OCI-LY7 (cell line): ENCODE data around the gene RHOU. TPM values are rescaled to one million over a fixed set of nuclear protein-coding genes. Genes with fewer than 3 reads are reported as not detected.

Source experiments
- BruUV-seq: library from RNA; stranded (reverse); fragments of 400-500 nt; replicated peaks from 2 replicates; lab custom pipeline; 2021; lab: Mats Ljungman, UMichigan
- CTCF ChIA-PET: fragments of 300-600 bp; sonication (Branson Sonifier 250); formaldehyde crosslinking; loops from one replicate; lab custom pipeline; 2022; ENCODE audit warnings: antibody characterized with exemption; ENCODE audit not compliant: unreplicated experiment; lab: Charles Lee
- POLR2A ChIA-PET: fragments of 300-600 bp; sonication (Branson Sonifier 250); formaldehyde crosslinking; loops from one replicate; lab custom pipeline; 2022; ENCODE audit warnings: antibody characterized with exemption; lab: Charles Lee
- DNase-seq: peaks from one replicate; pipeline ENCODE4 v3.0.0-alpha.2; 2015; ENCODE audit warnings: low spot score
- H2AFZ ChIP-seq: fragments of 200-600 bp; sonication (generic), shearing (Covaris generic); 2 replicates; pipeline ENCODE4 v1.6.1; 2014; ENCODE audit warnings: mild to moderate bottlenecking, antibody characterized with exemption, low read length, moderate library complexity
- H3K27ac ChIP-seq: fragments of 200-600 bp; sonication (generic); 2 replicates; pipeline ENCODE4 v1.5.1; 2014; ENCODE audit warnings: mixed run types, low read depth, mild to moderate bottlenecking, moderate library complexity, low read length, inconsistent platforms; ENCODE audit not compliant: poor library complexity, severe bottlenecking
- H3K36me3 ChIP-seq: fragments of 200-600 bp; sonication (generic); 2 replicates; pipeline ENCODE4 v1.6.1; 2014; ENCODE audit warnings: mild to moderate bottlenecking, antibody characterized with exemption, low read length, moderate library complexity, mixed read lengths; ENCODE audit not compliant: insufficient read depth
- H3K4me1 ChIP-seq: fragments of 200-600 bp; sonication (generic); 2 replicates; pipeline ENCODE4 v1.5.1; 2014; ENCODE audit warnings: mild to moderate bottlenecking, low read length; ENCODE audit not compliant: insufficient read depth, poor library complexity, severe bottlenecking
- H3K4me2 ChIP-seq: fragments of 200-600 bp; sonication (generic); 2 replicates; pipeline ENCODE4 v1.6.1; 2014; ENCODE audit warnings: mild to moderate bottlenecking, low read length
- H3K4me3 ChIP-seq: fragments of 200-600 bp; sonication (generic); 2 replicates; pipeline ENCODE4 v1.5.1; 2014; ENCODE audit warnings: mild to moderate bottlenecking, low read depth, low read length; ENCODE audit not compliant: poor library complexity, severe bottlenecking
- H3K79me2 ChIP-seq: fragments of 200-600 bp; sonication (generic); 2 replicates; pipeline ENCODE4 v1.6.1; 2016; ENCODE audit warnings: low read depth, mild to moderate bottlenecking, low read length, moderate library complexity, mixed read lengths; ENCODE audit not compliant: insufficient read depth
- H3K9me2 ChIP-seq: fragments of 200-600 bp; sonication (generic); 2 replicates; pipeline ENCODE4 v1.6.1; 2016; ENCODE audit warnings: mild to moderate bottlenecking, low read length, mixed read lengths; ENCODE audit not compliant: insufficient read depth
- H3K9me3 ChIP-seq: fragments of 200-600 bp; sonication (generic); 2 replicates; pipeline ENCODE4 v1.6.1; 2014; ENCODE audit warnings: mild to moderate bottlenecking, mixed run types, low read length, mixed read lengths
- H4K20me1 ChIP-seq: fragments of 200-600 bp; sonication (generic); 2 replicates; pipeline ENCODE4 v1.6.1; 2014; ENCODE audit warnings: mild to moderate bottlenecking, antibody characterized with exemption, low read length, moderate library complexity, mixed read lengths; ENCODE audit not compliant: insufficient read depth
- CTCF ChIP-seq: fragments of 200-600 bp; sonication (generic); conservative IDR thresholded peaks from 2 replicates; pipeline ENCODE4 v1.5.1; 2014; ENCODE audit warnings: mild to moderate bottlenecking, antibody characterized with exemption, low read length, moderate library complexity, mixed read lengths
- EZH2phosphoT487 ChIP-seq: fragments of 200-600 bp; sonication (generic); IDR thresholded peaks from 2 replicates; pipeline ENCODE4 v1.6.1; 2018; ENCODE audit warnings: low read depth, borderline replicate concordance, mild to moderate bottlenecking, mixed run types, antibody characterized with exemption, low read length, moderate library complexity, mixed read lengths
- intact Hi-C: fragments of 100-400 bp; cut with micrococcal nuclease; formaldehyde crosslinking; loops from one replicate; pipeline ENCODE4 v1.10.0; 2022; ENCODE audit not compliant: unreplicated experiment
- total RNA-seq, 2 experiments: library from RNA; depleted of rRNA in 1 of 2; stranded (reverse); fragments of >200 nt in 1 of 2; shearing (Covaris generic) in 1 of 2; gene quantifications; 2 replicates each; pipeline ENCODE4 v1.2.3, GENCODE V29; 2014 to 2022

RHOU gene
- total RNA-seq, 2 experiments from 2014 or later = not detected

- Histone ChIP-seq H3K4me1 (no peaks in the 10 kb centered on the region), H3K4me3 (no peak overlapping the region), H4K20me1 (no peaks in the 10 kb centered on the region), H2AFZ (no peak overlapping the region), H3K79me2 (no peaks in the 10 kb centered on the region), H3K27ac (no peak overlapping the region), H3K9me3 (no peaks in the 10 kb centered on the region), H3K36me3 (no peaks in the 10 kb centered on the region), H3K4me2 (no peak overlapping the region), H3K9me2 (no peaks in the 10 kb centered on the region)
- intact Hi-C loops = no loop called here
- ChIA-PET POLR2A (no interaction called here), CTCF (no interaction called here)
- no peak for DNase-seq
- no peak for TF ChIP-seq CTCF
- no peak for TF ChIP-seq EZH2phosphoT487
- no TSS peak for BruUV-seq
These were observed 14.5 kb downstream of the RHOU start for GRCh38 chr1:228749765-228750164.

- H3K4me2 ChIP-seq = no peak overlapping the region
- CTCF ChIA-PET = no interaction called here
- TF ChIP-seq EZH2phosphoT487 (no peak), CTCF (no peak)
- BruUV-seq = no TSS peak
- no peak for DNase-seq
- H3K36me3 ChIP-seq = no peaks in the 10 kb centered on the region
- H3K4me1 ChIP-seq = no peaks in the 10 kb centered on the region
- intact Hi-C loops = no loop called here
- H3K9me2 ChIP-seq = no peaks in the 10 kb centered on the region
- H3K9me3 ChIP-seq = no peaks in the 10 kb centered on the region
- H3K27ac ChIP-seq = no peak overlapping the region
- no peak overlapping the region for H3K4me3 ChIP-seq
- POLR2A ChIA-PET = no interaction called here
- H2AFZ ChIP-seq = no peak overlapping the region
- H3K79me2 ChIP-seq = no peaks in the 10 kb centered on the region
- H4K20me1 ChIP-seq = no peaks in the 10 kb centered on the region
These were observed 15.6 kb downstream of the RHOU start for GRCh38 chr1:228750915-228751314.

GRCh38 chr1:228751360-228752098, 16.2 kb downstream of the RHOU start:
- Histone ChIP-seq H3K27ac (no peak overlapping the region), H4K20me1 (no peaks in the 10 kb centered on the region), H3K36me3 (no peaks in the 10 kb centered on the region), H3K79me2 (no peaks in the 10 kb centered on the region), H3K4me2 (no peak overlapping the region), H3K4me3 (no peak overlapping the region), H3K4me1 (no peaks in the 10 kb centered on the region), H2AFZ (no peak overlapping the region), H3K9me3 (no peaks in the 10 kb centered on the region), H3K9me2 (no peaks in the 10 kb centered on the region)
- no peak for DNase-seq
- POLR2A ChIA-PET = interaction anchor here (1.1 kb wide), 1 partner anchor 8 kb away, joined by 3 read pairs; no protein-coding TSS in a partner anchor
- CTCF ChIA-PET = no interaction called here
- BruUV-seq = no TSS peak
- intact Hi-C loops = no loop called here
- TF ChIP-seq EZH2phosphoT487 (no peak), CTCF (no peak)
